GF-D8 (cell line): ENCODE results near the gene C1orf174.

Experiments used
- DNase-seq: peaks from one replicate; lab custom pipeline; 2025; lab: John Stamatoyannopoulos, UW

C1orf174 gene

DNA sequence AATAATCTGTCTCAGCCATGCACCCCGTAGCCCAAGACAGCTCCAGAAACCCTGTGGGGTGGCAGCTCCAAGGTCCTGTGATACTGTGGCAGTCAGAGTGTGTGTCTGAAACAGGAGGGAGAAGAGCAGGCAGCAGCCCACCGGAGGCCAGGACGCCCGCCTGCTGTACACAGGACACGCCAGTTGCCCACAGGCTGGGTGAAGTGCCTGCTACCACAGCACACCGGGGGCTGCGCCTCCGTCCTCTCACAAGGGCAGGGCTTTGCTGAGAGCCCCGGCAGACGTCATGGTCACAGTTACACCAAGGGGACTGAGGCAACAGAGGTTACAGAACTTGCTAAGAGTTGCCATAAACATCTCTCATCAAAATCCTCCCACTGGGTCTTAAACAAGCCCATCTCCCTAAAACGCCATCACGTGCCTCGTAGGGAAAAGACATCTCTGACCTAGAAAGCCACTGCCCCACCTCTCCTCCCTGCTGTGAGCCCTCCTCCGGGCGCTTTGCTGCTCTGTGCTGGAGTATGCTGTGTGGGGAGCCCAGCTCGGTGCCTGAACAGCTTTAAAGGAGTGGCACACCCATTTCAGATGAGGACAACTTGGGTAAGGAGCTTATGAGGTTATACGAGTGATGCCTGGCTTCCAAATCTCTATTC, 5.3 kb downstream of the C1orf174 start:
- no peak for DNase-seq

GRCh38 chr1:3893190-3893589, 6.9 kb downstream of the C1orf174 start:
- DNase-seq: no peak

DNA sequence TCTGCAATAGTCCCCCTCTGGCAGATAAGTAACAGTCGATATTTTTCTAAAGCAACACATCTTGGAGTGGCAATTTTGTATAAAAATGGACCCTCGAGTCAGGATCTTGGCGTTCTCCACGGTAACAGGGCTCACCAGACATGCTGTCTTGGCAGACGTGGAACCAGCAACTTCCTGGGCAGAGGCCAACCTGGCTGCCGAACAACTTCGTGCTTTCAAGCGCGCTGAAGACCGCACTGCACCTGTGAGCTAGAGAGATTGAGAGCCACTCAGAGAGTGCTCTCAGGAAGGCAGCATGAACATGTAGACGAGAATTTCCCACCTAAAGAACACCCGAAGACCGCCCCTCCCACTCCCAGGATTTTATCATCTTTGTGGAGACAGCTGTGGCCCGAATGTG, 7.3 kb downstream of the C1orf174 start:
- DNase-seq: no peak

DNA sequence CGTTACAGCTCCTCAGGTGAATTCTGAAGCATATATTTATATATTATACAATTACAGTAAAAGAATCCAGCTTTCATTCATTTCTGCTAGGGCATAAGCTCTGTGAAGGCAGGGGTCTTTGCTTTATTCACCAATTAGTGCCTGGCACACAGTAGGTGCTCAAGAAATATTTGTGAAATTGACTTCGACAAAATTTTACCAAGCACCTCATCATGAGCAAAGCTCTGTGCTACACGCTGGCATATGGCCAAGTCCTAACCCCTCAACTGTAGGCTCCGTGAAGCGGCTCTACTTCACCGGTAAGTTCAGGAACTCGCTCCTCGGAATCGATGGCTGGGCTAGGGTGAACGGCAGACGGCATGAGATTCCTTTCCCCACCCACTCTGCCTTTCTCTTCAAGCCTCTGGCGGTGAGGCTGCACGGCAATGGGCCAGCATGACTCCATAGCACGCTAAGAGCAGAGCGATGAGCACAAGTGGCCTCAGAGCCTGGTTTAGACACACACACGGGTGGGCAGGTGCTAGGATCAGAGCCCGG, 8.7 kb downstream of the C1orf174 start:
- DNase-seq: no peak

DNA sequence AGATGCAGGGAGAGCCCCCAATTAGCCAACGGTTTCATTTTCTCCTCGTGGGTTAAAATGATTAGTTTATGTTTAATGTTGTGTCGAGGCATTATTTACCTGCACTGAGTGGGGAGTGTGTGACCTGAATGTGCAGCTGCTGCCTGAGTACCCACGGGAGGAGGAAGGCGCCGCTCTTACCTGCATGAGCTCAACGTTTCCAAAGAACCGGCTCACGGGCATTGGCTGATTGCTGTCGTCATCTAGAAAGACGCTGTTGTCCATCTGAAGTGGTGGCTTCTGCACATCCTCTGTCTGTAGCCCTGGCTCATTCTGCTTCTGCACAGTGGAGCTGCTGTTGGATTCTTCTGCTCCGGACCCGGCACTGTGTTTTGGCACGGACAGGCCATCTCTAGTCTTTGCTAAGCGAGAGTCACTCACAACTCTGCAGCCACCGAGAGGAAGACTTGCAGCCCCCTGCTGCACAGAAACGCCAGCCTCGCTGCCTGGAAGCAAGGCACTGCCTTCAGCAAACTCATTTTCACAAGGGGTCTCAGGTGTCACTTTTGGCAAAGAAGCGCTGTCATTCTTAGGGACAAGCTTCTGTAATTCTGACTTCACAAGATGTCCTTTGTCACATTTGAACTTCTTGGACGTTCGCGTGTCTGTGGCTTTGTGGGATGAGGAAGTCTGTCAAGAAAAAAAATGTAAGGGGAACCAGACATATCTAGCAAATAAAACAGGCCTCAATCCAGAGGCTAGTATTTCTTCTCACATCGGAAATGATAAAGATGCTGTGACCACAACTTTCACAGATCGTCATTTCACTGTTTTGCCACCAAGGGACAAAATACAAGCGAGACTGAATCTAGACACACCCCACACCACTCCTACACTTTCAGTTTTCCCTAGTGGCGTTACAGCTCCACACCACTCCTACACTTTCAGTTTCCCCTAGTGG, 9.4 kb downstream of the C1orf174 start:
- peak; percentile 60 for DNase-seq

DNA sequence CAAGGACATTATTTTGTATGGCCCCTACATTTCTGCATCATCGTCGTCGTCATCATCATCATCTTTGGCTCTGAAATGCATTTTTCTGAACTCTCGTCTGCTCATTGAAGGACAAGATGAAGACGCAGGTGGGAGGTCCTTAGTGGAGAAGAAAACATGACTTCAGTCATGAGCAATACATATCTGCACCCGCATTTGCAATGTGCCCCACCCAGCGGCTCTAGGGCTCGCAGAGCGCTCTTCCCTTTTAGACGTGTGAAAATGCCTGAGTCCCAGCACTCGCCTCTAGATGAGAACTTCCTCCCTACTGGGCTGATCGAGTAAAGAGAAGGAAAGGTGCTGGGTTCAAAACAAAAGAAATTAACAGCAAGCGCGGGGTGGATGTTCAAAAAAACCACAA, 10.1 kb downstream of the C1orf174 start:
- DNase-seq: no peak

DNA sequence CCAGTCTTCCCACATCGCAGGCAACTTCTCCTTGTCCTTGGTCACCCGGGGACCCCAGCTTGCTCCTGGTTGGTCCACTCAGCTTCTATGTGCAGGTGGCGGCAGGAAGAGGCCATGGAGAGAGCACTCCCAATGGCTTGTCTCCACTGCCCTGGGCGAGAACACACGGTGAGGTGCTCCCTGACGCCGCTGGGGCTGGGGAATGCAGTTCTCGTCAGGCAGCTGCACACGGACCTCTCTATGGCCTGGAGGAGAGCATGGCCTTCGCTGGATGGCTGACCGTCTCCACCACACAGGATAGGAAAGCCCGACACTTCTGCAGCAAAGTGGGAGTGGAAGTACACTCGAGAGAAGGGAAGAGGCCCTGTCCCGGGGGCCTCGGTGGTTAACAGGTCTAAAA, 11.8 kb downstream of the C1orf174 start:
- no peak for DNase-seq

DNA sequence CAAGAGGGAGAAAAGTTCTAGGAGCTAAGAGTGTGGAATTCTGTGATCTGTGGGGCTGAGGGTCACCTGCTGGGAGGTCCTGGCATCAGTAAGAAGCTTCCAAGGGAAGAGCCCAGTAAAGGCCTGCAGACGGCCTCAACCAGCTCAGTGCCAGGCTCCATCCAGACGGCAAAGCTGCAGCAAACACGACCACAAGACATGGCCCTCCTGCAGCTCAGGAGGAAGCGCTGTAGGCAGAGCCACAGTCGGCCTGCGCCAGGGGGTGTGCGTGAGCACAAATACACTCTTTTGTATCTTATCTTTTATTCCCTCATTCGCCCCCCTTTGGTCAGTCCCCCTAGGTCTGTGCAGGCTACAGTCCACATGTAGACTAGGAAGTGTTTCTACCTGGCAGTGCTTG, 13.4 kb downstream of the C1orf174 start:
- no peak for DNase-seq

GRCh38 chr1:3886106-3886670, 13.9 kb downstream of the C1orf174 start:
- DNase-seq: no peak

- DNase-seq: no peak
These were observed 14.5 kb downstream of the C1orf174 start for GRCh38 chr1:3885611-3886010.

GRCh38 chr1:3884966-3885365, 15.1 kb downstream of the C1orf174 start:
- no peak for DNase-seq

- no peak for DNase-seq
These were observed 16.7 kb downstream of the C1orf174 start for GRCh38 chr1:3883194-3883925.

GRCh38 chr1:3881193-3881480, 18.9 kb downstream of the C1orf174 start:
- DNase-seq: peak; percentile 49

DNA sequence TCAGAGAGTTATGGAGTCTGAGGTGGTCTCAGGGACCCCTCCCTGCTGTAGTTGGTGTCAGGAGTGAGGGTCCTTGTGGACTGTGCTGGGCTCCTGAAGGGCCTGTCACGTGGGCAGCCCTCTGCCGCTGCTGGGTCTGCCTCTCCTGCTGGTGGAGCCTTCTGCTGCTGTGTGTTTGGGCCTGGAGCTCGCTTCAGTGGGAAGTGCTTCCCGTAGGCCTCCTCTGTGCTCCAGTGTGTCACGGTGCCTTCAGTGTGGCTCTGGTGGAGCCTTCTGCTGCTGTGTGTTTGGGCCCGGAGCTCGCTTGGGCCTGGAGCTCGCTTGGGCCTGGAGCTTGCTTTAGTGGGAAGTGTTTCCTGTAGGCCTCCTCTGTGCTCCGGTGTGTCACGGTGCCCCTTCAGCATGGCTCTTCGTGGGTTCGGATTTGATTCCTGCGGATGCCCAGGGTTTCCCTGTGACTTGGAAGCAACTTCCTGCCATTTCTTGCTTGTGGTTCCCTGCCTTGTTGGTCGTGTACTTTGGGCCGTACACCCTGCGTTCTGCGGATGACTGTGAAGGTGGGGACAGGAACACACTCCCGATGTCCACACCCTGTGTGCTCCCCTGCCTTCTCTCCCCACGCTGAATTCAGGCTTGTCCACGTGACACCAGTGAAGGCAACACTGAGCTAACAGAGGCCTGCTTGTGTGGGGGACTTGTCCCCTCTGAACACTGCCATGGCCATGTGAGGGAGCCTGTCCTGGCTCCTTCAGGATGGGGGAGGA, 19.5 kb downstream of the C1orf174 start:
- DNase-seq: no peak

- no peak for DNase-seq
These were observed 20.2 kb downstream of the C1orf174 start for GRCh38 chr1:3879787-3880428.

GRCh38 chr1:3879099-3879498, 21.0 kb downstream of the C1orf174 start:
- DNase-seq: no peak

DNA sequence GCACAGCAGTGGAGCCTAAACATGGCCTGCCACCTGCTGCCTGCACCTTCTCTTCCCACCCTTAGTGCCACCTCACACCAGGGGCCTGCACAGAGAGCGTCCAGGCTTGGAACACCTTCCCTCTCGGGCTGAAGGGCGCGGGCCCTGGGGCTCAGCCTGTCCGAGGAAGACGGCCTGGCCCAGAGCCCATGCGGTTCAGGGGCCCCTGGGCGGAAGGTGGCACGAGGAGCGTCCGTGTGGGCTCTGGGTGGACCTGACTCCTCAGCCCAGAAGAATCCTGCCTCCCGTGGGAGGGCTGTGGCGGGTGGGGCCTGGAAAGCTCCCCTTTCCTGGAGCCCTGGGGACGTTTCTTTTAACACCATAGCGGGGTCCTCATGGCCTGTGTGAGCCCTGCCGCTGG, 23.4 kb downstream of the C1orf174 start:
- DNase-seq: no peak

DNA sequence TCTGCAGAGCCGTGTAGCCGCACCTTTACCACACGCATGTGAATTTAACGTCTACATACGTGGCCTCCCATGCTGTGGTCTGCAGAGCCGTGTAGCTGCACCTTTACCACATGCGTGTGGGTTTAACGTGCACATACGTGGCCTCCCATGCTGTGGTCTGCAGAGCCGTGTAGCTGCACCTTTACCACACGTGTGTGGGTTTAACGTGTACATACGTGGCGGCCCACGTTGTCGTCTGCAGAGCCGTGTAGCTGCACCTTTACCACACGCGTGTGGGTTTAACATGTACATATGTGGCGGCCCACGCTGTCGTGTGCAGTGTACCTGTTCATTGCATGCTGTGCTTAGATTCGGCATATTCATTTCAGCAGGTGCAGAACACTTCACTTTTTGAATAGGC, 25.3 kb downstream of the C1orf174 start:
- DNase-seq: no peak

GRCh38 chr1:3872546-3872945, 27.5 kb downstream of the C1orf174 start:
- DNase-seq: no peak

GRCh38 chr1:3871451-3871805, 28.6 kb downstream of the C1orf174 start:
- DNase-seq: no peak

GRCh38 chr1:3869751-3870301, 30.2 kb downstream of the C1orf174 start:
- no peak for DNase-seq
